ENCODE measurements around the gene CFB. TPM values are rescaled to one million over a fixed set of nuclear protein-coding genes. Genes with fewer than 3 reads are reported as not detected.

Gene CFB
- total and polyA plus RNA-seq, 2 of the 13 experiments (the other 11 are each of a cell fraction or from before 2014, with no cell fraction given): 171 to 513 TPM

DNA sequence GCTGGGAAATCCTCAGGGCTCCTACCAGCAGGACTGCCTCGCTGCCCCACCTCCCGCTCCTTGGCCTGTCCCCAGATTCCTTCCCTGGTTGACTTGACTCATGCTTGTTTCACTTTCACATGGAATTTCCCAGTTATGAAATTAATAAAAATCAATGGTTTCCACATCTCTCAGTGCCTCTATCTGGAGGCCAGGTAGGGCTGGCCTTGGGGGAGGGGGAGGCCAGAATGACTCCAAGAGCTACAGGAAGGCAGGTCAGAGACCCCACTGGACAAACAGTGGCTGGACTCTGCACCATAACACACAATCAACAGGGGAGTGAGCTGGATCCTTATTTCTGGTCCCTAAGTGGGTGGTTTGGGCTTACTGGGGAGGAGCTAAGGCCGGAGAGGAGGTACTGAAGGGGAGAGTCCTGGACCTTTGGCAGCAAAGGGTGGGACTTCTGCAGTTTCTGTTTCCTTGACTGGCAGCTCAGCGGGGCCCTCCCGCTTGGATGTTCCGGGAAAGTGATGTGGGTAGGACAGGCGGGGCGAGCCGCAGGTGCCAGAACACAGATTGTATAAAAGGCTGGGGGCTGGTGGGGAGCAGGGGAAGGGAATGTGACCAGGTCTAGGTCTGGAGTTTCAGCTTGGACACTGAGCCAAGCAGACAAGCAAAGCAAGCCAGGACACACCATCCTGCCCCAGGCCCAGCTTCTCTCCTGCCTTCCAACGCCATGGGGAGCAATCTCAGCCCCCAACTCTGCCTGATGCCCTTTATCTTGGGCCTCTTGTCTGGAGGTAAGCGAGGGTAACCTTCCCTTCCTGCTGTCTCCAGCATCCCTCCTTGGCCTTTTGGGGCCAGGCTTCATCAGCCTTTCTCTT is at the start of gene CFB (continued):
- TF ChIP-seq, protein P1, sequence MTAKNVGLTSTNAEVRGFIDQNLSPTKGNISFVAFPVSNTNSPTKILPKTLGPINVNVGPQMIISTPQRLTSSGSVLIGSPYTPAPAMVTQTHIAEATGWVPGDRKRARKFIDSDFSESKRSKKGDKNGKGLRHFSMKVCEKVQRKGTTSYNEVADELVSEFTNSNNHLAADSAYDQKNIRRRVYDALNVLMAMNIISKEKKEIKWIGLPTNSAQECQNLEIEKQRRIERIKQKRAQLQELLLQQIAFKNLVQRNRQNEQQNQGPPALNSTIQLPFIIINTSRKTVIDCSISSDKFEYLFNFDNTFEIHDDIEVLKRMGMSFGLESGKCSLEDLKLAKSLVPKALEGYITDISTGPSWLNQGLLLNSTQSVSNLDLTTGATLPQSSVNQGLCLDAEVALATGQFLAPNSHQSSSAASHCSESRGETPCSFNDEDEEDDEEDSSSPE (CRISPR knock-in tag; IDR thresholded peaks at IDR 0.05): peak; percentile 45; the same call in 1 of the 2 replicates
- no peak for TF ChIP-seq NPAS2 (CRISPR knock-in tag; IDR thresholded peaks at IDR 0.05; ENCODE audit: borderline replicate concordance)
- TF ChIP-seq, protein P2, sequence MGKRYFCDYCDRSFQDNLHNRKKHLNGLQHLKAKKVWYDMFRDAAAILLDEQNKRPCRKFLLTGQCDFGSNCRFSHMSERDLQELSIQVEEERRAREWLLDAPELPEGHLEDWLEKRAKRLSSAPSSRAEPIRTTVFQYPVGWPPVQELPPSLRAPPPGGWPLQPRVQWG (CRISPR knock-in tag; IDR thresholded peaks at IDR 0.05; ENCODE audit: borderline replicate concordance, low read depth): no peak
- peak; percentile 89 for TF ChIP-seq RARA (CRISPR knock-in tag; IDR thresholded peaks at IDR 0.05)
- no peak for TF ChIP-seq HOXD1 (CRISPR knock-in tag; IDR thresholded peaks at IDR 0.05)
- no peak; the same call in 1 of the 2 replicates for TF ChIP-seq SMAD1 (CRISPR knock-in tag; IDR thresholded peaks at IDR 0.05; ENCODE audit: borderline replicate concordance, low read depth)
- peak; percentile 88; the same call in 1 of the 2 replicates for TF ChIP-seq ZNF746 (CRISPR knock-in tag; IDR thresholded peaks at IDR 0.05)
- TF ChIP-seq, protein P3, sequence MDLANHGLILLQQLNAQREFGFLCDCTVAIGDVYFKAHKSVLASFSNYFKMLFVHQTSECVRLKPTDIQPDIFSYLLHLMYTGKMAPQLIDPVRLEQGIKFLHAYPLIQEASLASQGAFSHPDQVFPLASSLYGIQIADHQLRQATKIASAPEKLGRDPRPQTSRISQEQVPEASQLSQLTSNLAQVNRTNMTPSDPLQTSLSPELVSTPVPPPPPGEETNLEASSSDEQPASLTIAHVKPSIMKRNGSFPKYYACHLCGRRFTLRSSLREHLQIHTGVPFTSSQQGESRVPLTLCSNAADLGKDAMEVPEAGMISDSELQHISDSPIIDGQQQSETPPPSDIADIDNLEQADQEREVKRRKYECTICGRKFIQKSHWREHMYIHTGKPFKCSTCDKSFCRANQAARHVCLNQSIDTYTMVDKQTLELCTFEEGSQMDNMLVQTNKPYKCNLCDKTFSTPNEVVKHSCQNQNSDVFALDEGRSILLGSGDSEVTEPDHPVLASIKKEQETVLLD (CRISPR knock-in tag; IDR thresholded peaks at IDR 0.05; ENCODE audit: low read depth): no peak
- no peak for TF ChIP-seq ZNF850 (CRISPR knock-in tag; conservative IDR thresholded peaks at IDR 0.05)
- 0 out of 2 replicates have a peak, but pooled peaks have one; percentile 63 for TF ChIP-seq ZNF383 (CRISPR knock-in tag; IDR thresholded peaks at IDR 0.05; ENCODE audit: borderline replicate concordance)
- TF ChIP-seq, protein P4, sequence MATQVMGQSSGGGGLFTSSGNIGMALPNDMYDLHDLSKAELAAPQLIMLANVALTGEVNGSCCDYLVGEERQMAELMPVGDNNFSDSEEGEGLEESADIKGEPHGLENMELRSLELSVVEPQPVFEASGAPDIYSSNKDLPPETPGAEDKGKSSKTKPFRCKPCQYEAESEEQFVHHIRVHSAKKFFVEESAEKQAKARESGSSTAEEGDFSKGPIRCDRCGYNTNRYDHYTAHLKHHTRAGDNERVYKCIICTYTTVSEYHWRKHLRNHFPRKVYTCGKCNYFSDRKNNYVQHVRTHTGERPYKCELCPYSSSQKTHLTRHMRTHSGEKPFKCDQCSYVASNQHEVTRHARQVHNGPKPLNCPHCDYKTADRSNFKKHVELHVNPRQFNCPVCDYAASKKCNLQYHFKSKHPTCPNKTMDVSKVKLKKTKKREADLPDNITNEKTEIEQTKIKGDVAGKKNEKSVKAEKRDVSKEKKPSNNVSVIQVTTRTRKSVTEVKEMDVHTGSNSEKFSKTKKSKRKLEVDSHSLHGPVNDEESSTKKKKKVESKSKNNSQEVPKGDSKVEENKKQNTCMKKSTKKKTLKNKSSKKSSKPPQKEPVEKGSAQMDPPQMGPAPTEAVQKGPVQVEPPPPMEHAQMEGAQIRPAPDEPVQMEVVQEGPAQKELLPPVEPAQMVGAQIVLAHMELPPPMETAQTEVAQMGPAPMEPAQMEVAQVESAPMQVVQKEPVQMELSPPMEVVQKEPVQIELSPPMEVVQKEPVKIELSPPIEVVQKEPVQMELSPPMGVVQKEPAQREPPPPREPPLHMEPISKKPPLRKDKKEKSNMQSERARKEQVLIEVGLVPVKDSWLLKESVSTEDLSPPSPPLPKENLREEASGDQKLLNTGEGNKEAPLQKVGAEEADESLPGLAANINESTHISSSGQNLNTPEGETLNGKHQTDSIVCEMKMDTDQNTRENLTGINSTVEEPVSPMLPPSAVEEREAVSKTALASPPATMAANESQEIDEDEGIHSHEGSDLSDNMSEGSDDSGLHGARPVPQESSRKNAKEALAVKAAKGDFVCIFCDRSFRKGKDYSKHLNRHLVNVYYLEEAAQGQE (IDR thresholded peaks at IDR 0.05; ENCODE audit: borderline replicate concordance in 1 of 2, low read depth in 1 of 2, low read length in 2 of 2): peak in 1 of 2 experiments; percentile 74; a peak in 1 of 4 replicates
- TF ChIP-seq, protein P5, sequence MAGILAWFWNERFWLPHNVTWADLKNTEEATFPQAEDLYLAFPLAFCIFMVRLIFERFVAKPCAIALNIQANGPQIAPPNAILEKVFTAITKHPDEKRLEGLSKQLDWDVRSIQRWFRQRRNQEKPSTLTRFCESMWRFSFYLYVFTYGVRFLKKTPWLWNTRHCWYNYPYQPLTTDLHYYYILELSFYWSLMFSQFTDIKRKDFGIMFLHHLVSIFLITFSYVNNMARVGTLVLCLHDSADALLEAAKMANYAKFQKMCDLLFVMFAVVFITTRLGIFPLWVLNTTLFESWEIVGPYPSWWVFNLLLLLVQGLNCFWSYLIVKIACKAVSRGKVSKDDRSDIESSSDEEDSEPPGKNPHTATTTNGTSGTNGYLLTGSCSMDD (CRISPR knock-in tag; IDR thresholded peaks at IDR 0.05): no peak
